Uterus (tissue), 4 donors: Measurements from ENCODE around the gene MCMBP. TPM values are rescaled to one million over a fixed set of nuclear protein-coding genes. Genes with fewer than 3 reads are reported as not detected.

Source experiments
- DNase-seq, 2 donors: peaks; one replicate each; pipeline ENCODE4 v3.0.0-alpha.2; 2019 to 2020
- H3K27ac ChIP-seq, 2 donors: fragments of 200-600 bp; sonication (generic); 1 replicate in 1 of 2; 2 replicates in 1 of 2; pipeline ENCODE4 v1.5.1; 2016 to 2018
- H3K27me3 ChIP-seq, 2 donors: fragments of 200-600 bp; sonication (generic); one replicate each; pipeline ENCODE4 v1.5.1; 2018 to 2019; ENCODE audit warnings: control low read depth in 1 of 2
- H3K36me3 ChIP-seq, 2 donors: fragments of 200-600 bp; sonication (generic); one replicate each; pipeline ENCODE4 v1.5.1; 2019; ENCODE audit warnings: control low read depth in 1 of 2
- H3K4me1 ChIP-seq, 2 donors: fragments of 200-600 bp; sonication (generic); one replicate each; pipeline ENCODE4 v1.5.1; 2018 to 2019; ENCODE audit warnings: control low read depth in 1 of 2
- H3K4me3 ChIP-seq, 2 donors: fragments of 200-600 bp; sonication (generic); 1 replicate in 1 of 2; 2 replicates in 1 of 2; pipeline ENCODE4 v1.5.1; 2018 to 2019; ENCODE audit warnings: mild to moderate bottlenecking in 1 of 2
- H3K9me3 ChIP-seq, 2 donors: fragments of 200-600 bp; sonication (generic); one replicate each; pipeline ENCODE4 v1.5.1; 2019; ENCODE audit warnings: control low read depth in 1 of 2
- POLR2A ChIP-seq, 2 donors: fragments of 450-650 bp; IDR thresholded peaks; one replicate each; pipeline ENCODE4 v1.6.1; 2016; ENCODE audit warnings: antibody characterized with exemption in 2 of 2, mild to moderate bottlenecking in 1 of 2, moderate library complexity in 1 of 2
- intact Hi-C: fragments of 100-400 bp; cut with DNase I; formaldehyde crosslinking; loops from one replicate; pipeline ENCODE4 v1.15.1; 2023; ENCODE audit warnings: low total_unique reads
- total RNA-seq, 4 donors: library from RNA; depleted of rRNA in 3 of 4; stranded (reverse); fragments of >200 nt in 3 of 4; gene quantifications; one replicate each; pipeline versions ENCODE4 v1.1.0 to v1.2.4, GENCODE V29; 2014 to 2023
- TF ChIP-seq, protein P1 (sequence below), 4 experiments: fragments of 200-600 bp in 2 of 4; fragments of 450-650 bp in 2 of 4; sonication (generic) in 2 of 4; IDR thresholded peaks; one replicate each; pipeline ENCODE4 v1.5.1; 2016 to 2019; ENCODE audit warnings: antibody characterized with exemption in 4 of 4, mild to moderate bottlenecking in 2 of 4, moderate library complexity in 1 of 4
- donor health status: DM: yes; HTN: yes; CAD: no.

MCMBP gene
- total RNA-seq, 4 donors from 2014 or later, result 69.4 to 84.7 (median 76.7) TPM

DNA sequence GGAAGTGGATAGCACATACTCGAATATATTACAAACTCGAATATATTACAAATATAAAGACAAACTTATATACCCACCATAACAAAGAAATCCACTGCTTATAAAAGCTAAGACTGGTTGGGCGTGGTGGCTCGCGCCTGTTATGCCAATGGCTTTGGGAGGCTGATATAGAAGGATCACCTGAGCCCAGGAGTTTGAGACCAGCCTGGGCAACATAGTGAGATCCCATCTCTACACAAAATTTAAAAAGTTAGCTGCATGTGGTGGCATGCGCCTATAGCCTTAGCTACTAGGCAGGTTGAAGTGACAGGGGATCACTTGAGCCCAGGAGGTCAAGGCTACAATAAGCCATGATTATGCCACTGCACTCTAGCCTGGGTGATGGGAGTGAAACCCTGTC, 20.4 kb downstream of the MCMBP start:
- no peaks in the 10 kb centered on the region for H3K36me3 ChIP-seq
- intact Hi-C loops, result no loop called here

DNA sequence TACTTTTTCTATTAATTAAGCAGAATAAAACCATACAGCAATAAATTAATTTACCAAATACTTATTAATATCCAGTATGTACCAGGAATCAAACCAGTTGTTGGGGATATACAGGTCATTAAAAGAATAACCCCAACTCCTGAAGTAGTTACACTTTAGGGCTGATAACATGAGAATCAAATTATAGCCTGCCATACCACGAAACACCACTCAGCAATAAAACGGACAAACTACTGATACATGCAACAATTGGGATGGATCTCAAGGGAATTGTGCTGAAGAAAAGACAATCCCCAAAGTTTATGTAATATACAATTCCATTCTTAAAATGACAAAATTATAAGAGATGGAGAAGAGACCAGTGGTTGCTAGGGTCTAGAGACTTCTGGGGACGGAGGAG, 22.7 kb downstream of the MCMBP start:
- H3K36me3 ChIP-seq, result no peaks in the 10 kb centered on the region
- no peaks in the 10 kb centered on the region for H3K27me3 ChIP-seq
- intact Hi-C loops, result no loop called here
- no peak overlapping the region for H3K4me3 ChIP-seq
- no peak for DNase-seq
- H3K27ac ChIP-seq, result no peak overlapping the region
- TF ChIP-seq, protein P1, sequence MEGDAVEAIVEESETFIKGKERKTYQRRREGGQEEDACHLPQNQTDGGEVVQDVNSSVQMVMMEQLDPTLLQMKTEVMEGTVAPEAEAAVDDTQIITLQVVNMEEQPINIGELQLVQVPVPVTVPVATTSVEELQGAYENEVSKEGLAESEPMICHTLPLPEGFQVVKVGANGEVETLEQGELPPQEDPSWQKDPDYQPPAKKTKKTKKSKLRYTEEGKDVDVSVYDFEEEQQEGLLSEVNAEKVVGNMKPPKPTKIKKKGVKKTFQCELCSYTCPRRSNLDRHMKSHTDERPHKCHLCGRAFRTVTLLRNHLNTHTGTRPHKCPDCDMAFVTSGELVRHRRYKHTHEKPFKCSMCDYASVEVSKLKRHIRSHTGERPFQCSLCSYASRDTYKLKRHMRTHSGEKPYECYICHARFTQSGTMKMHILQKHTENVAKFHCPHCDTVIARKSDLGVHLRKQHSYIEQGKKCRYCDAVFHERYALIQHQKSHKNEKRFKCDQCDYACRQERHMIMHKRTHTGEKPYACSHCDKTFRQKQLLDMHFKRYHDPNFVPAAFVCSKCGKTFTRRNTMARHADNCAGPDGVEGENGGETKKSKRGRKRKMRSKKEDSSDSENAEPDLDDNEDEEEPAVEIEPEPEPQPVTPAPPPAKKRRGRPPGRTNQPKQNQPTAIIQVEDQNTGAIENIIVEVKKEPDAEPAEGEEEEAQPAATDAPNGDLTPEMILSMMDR (IDR thresholded peaks at IDR 0.05), result no peak
- no peak for TF ChIP-seq POLR2A (IDR thresholded peaks at IDR 0.05)
- H3K4me1 ChIP-seq, result no peaks in the 10 kb centered on the region
- H3K9me3 ChIP-seq, result no peaks in the 10 kb centered on the region

More for the DNA sequence above, 20.4 kb downstream of the MCMBP start:
- no peaks in the 10 kb centered on the region for H3K9me3 ChIP-seq
- no peak overlapping the region for H3K4me3 ChIP-seq
- no peak overlapping the region for H3K27ac ChIP-seq
- H3K27me3 ChIP-seq, result no peaks in the 10 kb centered on the region
- no peak for TF ChIP-seq POLR2A (IDR thresholded peaks at IDR 0.05)
- TF ChIP-seq, protein P1 (IDR thresholded peaks at IDR 0.05), result no peak
- no peak for DNase-seq
- no peaks in the 10 kb centered on the region for H3K4me1 ChIP-seq

DNA sequence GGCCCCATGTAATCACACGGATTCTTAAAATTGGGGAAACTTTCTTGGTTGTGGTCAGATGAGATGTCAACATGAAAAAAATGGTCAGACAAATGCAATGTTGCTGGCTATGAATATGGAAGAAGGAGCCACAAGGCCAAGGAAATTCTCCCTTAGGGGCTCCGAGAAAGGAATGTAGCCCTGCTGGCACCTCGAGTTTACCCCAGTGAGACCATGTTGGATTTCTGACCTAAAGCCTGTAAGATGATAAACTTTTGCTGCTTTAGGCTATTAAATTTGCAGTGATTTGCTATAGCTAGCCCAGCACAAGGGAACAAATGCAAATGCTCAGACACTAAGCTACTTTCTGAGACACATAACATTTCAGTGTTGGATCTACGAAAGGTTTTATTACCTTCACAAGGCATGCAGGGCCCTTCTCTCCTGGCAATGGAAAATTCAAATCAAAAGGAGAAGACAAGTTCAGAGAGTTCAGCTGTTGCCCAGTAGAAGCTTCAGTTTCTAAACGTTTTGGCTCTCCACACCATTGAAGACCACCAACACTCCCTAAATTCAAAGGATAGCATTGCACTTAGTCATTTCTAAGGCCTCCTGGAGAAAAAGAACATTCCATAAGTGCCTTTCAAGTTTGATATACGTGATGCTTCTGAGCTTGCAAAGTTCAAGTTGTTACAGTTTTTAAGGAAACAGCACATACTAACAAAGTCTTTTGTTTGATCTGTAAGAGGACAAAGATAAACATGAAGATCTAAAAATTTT, 23.4 kb downstream of the MCMBP start:
- Histone ChIP-seq H3K4me1 (no peaks in the 10 kb centered on the region), H3K36me3 (no peaks in the 10 kb centered on the region), H3K4me3 (no peak overlapping the region), H3K9me3 (no peaks in the 10 kb centered on the region), H3K27ac (no peak overlapping the region), H3K27me3 (no peaks in the 10 kb centered on the region)
- intact Hi-C loops, result no loop called here
- no peak for DNase-seq
- no peak for TF ChIP-seq POLR2A (IDR thresholded peaks at IDR 0.05)
- TF ChIP-seq, protein P1 (IDR thresholded peaks at IDR 0.05), result no peak

DNA sequence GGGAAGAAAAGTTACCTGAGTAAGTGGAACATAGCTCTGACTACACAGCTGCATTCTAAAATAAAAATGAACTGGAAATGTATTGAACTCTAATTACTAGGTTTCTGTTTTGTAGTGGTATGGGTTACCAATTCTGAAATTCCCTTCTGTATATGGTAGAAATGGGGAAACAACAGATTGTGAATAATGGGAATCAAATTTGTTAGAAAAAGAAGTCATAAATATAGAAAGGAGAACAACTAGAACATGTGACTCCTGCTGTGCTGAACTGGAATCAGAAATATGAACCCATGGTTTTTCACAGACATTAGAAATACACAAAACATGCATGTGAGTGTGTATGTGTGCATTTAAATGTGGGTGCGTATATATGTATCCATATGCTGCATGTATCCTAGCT, 27.0 kb downstream of the MCMBP start:
- intact Hi-C loops, result no loop called here
- no peaks in the 10 kb centered on the region for H3K9me3 ChIP-seq
- H3K27me3 ChIP-seq, result no peaks in the 10 kb centered on the region
- H3K36me3 ChIP-seq, result no peaks in the 10 kb centered on the region
- no peaks in the 10 kb centered on the region for H3K4me1 ChIP-seq
- DNase-seq, result no peak
- TF ChIP-seq, protein P1 (IDR thresholded peaks at IDR 0.05), result no peak
- no peak for TF ChIP-seq POLR2A (IDR thresholded peaks at IDR 0.05)
- H3K4me3 ChIP-seq, result no peak overlapping the region
- H3K27ac ChIP-seq, result no peak overlapping the region

DNA sequence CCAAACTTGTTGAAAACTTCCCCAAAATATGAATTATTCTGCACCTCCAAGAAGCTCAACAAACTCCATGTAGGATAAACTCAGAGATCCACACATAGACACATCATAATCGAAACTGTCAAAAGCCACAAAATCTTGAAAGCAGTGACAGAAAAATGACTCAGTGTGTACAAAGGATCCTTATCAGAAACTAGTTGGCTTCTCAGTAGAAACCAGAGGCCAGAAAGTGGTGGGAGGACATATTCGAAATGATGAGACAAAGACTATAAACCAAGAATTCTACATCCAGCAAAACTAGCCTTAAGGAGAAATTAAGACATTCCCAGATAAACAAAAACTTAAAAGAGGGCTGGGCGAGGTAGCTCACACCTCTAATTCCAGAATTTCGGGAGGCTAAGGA, 38.5 kb downstream of the MCMBP start:
- Histone ChIP-seq H3K4me1 (no peaks in the 10 kb centered on the region), H3K27me3 (no peaks in the 10 kb centered on the region), H3K9me3 (no peaks in the 10 kb centered on the region), H3K4me3 (no peak overlapping the region), H3K36me3 (no peaks in the 10 kb centered on the region), H3K27ac (no peak overlapping the region)
- no peak for DNase-seq
- intact Hi-C loops, result no loop called here
- TF ChIP-seq POLR2A (IDR thresholded peaks at IDR 0.05), result no peak
- TF ChIP-seq, protein P1 (IDR thresholded peaks at IDR 0.05), result no peak
